ENCODE measurements around the gene SLC2A10. TPM values are rescaled to one million over a fixed set of nuclear protein-coding genes. Genes with fewer than 3 reads are reported as not detected.
"Not testable (repeated sequence)": the region's sequence is repeated elsewhere in the genome, so short reads cannot be mapped to it uniquely, and the experiment has no call there.

The SLC2A10 gene
- total RNA-seq, 1 experiment from 2014 or later, result not detected

DNA sequence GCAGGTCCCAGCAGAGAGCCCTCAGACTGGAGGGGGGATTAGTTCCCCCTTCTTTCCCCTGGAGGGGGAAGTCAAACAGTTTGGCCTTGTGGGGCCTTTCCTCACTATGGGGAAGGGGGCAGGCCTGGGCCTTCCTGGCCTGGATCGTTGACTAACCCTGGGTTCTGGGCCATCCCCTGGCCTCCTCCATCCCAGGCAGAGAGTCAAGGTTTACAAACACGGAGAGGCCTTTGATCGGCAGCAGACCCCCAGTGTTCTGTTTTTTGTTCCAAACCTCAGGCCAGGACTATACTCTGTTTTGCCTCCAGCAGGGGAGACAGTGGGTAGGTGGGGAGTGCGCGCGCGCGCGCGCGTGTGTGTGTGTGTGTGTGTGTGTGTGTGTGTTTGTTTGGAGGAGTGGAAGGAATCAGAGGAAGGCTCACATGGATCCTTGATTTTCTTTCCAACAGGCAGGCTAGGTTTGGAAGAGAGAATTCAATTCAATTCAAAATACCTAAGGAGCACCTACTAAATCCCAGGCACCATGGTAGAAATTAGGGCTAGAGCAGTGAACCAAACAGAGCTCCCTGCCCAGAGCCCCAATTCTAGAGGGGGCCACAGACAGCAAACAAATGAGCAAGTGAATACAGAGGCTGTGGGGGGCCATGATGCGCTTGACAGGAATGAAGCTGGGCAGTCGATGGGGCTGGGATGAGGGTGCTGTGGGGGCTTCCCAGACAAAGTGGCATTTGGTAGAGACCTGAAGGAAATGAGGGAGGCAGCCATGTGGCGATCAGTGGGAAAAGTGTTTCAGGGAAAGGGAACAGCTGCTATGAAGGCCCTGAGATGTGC is 35.0 kb upstream of the SLC2A10 start:
- Histone ChIP-seq H3K27me3 (replicated peaks; ENCODE audit: insufficient read depth, low read depth, low read length, poor library complexity) (no peaks in the 10 kb centered on the region), H3K36me3 (ENCODE audit: insufficient read depth, low read length, poor library complexity, severe bottlenecking) (no peaks in the 10 kb centered on the region), H3K4me1 (ENCODE audit: insufficient read depth, low read length, poor library complexity, severe bottlenecking) (no peaks in the 10 kb centered on the region), H3K9me3 (ENCODE audit: low read depth, low read length, poor library complexity, severe bottlenecking) (peaks cover 6% of the 10 kb centered on the region), H3K4me3 (ENCODE audit: low read depth, low read length, poor library complexity, severe bottlenecking) (no peak overlapping the region), H3K27ac (ENCODE audit: low read depth, low read length, poor library complexity, severe bottlenecking) (no peak overlapping the region)
- no TSS peak for BruUV-seq (replicated peaks)
- TF ChIP-seq, protein P1, sequence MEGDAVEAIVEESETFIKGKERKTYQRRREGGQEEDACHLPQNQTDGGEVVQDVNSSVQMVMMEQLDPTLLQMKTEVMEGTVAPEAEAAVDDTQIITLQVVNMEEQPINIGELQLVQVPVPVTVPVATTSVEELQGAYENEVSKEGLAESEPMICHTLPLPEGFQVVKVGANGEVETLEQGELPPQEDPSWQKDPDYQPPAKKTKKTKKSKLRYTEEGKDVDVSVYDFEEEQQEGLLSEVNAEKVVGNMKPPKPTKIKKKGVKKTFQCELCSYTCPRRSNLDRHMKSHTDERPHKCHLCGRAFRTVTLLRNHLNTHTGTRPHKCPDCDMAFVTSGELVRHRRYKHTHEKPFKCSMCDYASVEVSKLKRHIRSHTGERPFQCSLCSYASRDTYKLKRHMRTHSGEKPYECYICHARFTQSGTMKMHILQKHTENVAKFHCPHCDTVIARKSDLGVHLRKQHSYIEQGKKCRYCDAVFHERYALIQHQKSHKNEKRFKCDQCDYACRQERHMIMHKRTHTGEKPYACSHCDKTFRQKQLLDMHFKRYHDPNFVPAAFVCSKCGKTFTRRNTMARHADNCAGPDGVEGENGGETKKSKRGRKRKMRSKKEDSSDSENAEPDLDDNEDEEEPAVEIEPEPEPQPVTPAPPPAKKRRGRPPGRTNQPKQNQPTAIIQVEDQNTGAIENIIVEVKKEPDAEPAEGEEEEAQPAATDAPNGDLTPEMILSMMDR (conservative IDR thresholded peaks at IDR 0.05; ENCODE audit: low read depth, low read length), result no peak
- TF ChIP-seq EZH2 (IDR thresholded peaks at IDR 0.05; ENCODE audit: borderline replicate concordance, low read depth, low read length, poor library complexity, severe bottlenecking), result no peak
- CTCF ChIA-PET, result no interaction called here
- POLR2A ChIA-PET (ENCODE audit: low non-redundant PET), result no interaction called here
- no peak for DNase-seq (ENCODE audit: low spot score)
- intact Hi-C loops (cut with micrococcal nuclease; ENCODE audit: unreplicated experiment), result no loop called here

DNA sequence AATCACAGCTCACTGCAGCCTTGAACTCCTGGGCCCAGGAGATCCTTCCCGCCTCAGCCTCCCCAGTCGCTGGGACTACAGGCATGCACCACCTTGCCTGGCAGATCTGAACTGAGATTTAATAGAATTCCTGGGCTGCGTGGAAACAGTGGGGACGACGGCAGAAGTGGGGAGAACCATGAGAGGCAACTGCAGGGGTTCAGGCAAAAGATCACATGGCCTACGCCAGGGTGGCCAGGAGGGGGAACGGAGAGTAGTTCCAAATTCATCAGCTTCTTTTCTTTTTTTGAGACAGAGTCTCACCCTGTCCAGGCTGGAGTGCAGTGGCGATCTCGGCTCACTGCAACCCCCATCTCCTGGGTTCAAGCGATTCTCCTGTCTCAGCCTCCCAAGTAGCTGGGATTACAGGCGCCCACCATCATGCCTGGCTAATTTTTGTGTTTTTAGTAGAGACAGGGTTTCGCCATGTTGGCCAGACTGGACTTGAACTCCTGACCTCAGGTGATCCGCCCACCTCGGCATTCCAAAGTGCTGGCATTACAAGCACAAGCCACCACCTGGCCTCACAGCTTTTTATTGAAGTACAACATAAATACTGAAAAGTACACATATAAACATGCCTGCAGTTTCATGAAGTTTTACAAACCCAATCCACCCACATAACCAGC is 32.7 kb upstream of the SLC2A10 start:
- intact Hi-C loops (cut with micrococcal nuclease; ENCODE audit: unreplicated experiment); H3K4me1 ChIP-seq (ENCODE audit: insufficient read depth, low read length, poor library complexity, severe bottlenecking); H3K9me3 ChIP-seq (ENCODE audit: low read depth, low read length, poor library complexity, severe bottlenecking); H3K27me3 ChIP-seq (replicated peaks; ENCODE audit: insufficient read depth, low read depth, low read length, poor library complexity); BruUV-seq (replicated peaks); H3K27ac ChIP-seq (ENCODE audit: low read depth, low read length, poor library complexity, severe bottlenecking); H3K36me3 ChIP-seq (ENCODE audit: insufficient read depth, low read length, poor library complexity, severe bottlenecking); DNase-seq (ENCODE audit: low spot score); H3K4me3 ChIP-seq (ENCODE audit: low read depth, low read length, poor library complexity, severe bottlenecking); CTCF ChIA-PET; POLR2A ChIA-PET (ENCODE audit: low non-redundant PET): not testable (repeated sequence)

DNA sequence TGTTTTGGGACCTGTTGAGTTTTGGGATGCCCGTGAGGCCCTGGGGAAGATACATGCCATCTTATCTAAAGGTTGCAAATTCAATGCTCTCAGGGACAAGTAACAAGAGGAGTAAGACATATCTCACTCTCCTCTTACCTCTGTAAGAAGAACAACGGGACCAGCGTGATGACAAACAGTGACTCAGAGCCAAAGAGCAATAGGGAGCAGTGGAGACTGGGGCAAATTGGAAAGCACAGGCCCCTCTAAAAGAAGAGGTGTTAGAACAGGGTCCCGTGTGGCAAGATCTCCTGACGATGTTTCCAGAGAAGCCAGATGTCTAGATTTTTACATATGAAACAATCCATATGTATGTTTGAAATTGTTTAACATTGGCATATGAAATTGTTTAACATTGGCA is 31.8 kb upstream of the SLC2A10 start:
- ChIA-PET CTCF (no interaction called here), POLR2A (ENCODE audit: low non-redundant PET) (no interaction called here)
- no peak overlapping the region for H3K27ac ChIP-seq (ENCODE audit: low read depth, low read length, poor library complexity, severe bottlenecking)
- DNase-seq (ENCODE audit: low spot score), result no peak
- H3K9me3 ChIP-seq (ENCODE audit: low read depth, low read length, poor library complexity, severe bottlenecking), result no peaks in the 10 kb centered on the region
- TF ChIP-seq, protein P1 (conservative IDR thresholded peaks at IDR 0.05; ENCODE audit: low read depth, low read length), result no peak
- TF ChIP-seq EZH2 (IDR thresholded peaks at IDR 0.05; ENCODE audit: borderline replicate concordance, low read depth, low read length, poor library complexity, severe bottlenecking), result no peak
- no peaks in the 10 kb centered on the region for H3K4me1 ChIP-seq (ENCODE audit: insufficient read depth, low read length, poor library complexity, severe bottlenecking)
- no TSS peak for BruUV-seq (replicated peaks)
- no peaks in the 10 kb centered on the region for H3K27me3 ChIP-seq (replicated peaks; ENCODE audit: insufficient read depth, low read depth, low read length, poor library complexity)
- peaks cover 4% of the 10 kb centered on the region for H3K36me3 ChIP-seq (ENCODE audit: insufficient read depth, low read length, poor library complexity, severe bottlenecking)
- H3K4me3 ChIP-seq (ENCODE audit: low read depth, low read length, poor library complexity, severe bottlenecking), result no peak overlapping the region
- intact Hi-C loops (cut with micrococcal nuclease; ENCODE audit: unreplicated experiment), result no loop called here
